ENCODE results near the gene EIF3L.

DNA sequence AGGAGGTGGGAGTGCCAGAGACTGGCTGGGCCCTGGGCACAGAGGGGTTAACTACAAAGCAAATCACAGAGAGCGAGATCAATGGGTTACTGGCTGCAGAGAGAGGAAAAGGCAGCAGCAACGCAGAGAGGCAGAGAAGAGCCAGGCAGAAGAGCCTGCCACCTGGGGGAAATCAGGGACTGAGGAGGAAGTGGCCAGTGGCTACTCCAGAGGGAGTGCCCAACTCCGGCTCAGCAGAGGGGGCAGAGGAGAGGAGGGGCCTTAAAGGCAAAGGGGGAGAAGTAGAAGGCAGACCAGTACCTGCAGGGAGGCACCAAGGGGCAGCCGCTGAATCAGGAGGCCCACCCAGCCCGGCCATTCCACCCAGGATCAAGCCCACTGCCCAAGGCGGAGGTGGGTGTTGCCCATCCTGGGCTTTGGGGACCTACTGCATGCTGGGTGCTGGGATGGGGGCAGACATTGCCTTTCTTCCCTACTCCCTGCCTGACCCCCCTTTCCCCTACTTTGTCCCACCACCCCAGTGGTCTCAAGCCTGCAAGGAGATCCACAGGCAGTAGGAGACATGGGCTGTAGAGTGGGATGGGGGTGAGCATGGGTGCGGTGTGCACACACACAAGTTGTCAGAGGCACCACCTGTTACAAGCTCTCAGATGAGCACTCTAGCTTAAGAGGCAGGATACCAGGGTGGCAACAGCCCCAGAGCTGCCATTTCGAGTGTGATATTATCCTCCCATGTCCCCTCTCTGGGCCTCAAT, 27.0 kb upstream of the EIF3L start:
- TF ChIP-seq, protein P1, sequence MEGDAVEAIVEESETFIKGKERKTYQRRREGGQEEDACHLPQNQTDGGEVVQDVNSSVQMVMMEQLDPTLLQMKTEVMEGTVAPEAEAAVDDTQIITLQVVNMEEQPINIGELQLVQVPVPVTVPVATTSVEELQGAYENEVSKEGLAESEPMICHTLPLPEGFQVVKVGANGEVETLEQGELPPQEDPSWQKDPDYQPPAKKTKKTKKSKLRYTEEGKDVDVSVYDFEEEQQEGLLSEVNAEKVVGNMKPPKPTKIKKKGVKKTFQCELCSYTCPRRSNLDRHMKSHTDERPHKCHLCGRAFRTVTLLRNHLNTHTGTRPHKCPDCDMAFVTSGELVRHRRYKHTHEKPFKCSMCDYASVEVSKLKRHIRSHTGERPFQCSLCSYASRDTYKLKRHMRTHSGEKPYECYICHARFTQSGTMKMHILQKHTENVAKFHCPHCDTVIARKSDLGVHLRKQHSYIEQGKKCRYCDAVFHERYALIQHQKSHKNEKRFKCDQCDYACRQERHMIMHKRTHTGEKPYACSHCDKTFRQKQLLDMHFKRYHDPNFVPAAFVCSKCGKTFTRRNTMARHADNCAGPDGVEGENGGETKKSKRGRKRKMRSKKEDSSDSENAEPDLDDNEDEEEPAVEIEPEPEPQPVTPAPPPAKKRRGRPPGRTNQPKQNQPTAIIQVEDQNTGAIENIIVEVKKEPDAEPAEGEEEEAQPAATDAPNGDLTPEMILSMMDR (IDR thresholded peaks at IDR 0.05; ENCODE audit: borderline replicate concordance, extremely low read depth, low read length, poor library complexity, severe bottlenecking), result no peak
- no peak for TF ChIP-seq EZH2 (IDR thresholded peaks at IDR 0.05; ENCODE audit: borderline replicate concordance, low read depth, low read length, severe bottlenecking)

All from DND-41 (cell line).